NCI-H69 (cell line): Measurements from ENCODE around the gene CDCP2.
A peak's percentile ranks its signal among the peaks of the same experiment; 100 is the strongest.

Source experiments
- DNase-seq: peaks from one replicate; lab custom pipeline; 2025; lab: John Stamatoyannopoulos, UW

Gene CDCP2

GRCh38 chr1:54136963-54137533 lies 15.8 kb downstream of the CDCP2 start:
- no peak for DNase-seq

GRCh38 chr1:54136269-54136896 lies 16.4 kb downstream of the CDCP2 start:
- DNase-seq, result no peak

- DNase-seq, result no peak
Observed at GRCh38 chr1:54135436-54136120, 17.2 kb downstream of the CDCP2 start.

GRCh38 chr1:54134295-54134694 lies 18.5 kb downstream of the CDCP2 start:
- DNase-seq, result no peak

GRCh38 chr1:54132495-54132894 lies 20.3 kb downstream of the CDCP2 start:
- no peak for DNase-seq

- no peak for DNase-seq
Observed at GRCh38 chr1:54131419-54131818, 21.4 kb downstream of the CDCP2 start.

- DNase-seq, result no peak
Observed at GRCh38 chr1:54129858-54130257, 22.9 kb downstream of the CDCP2 start.

- no peak for DNase-seq
Observed at GRCh38 chr1:54127594-54128300, 25.1 kb downstream of the CDCP2 start.

- no peak for DNase-seq
Observed at GRCh38 chr1:54126271-54126815, 26.5 kb downstream of the CDCP2 start.

- DNase-seq, result peak; percentile 25
Observed at GRCh38 chr1:54125386-54126070, 27.3 kb downstream of the CDCP2 start.

- DNase-seq, result no peak
Observed at GRCh38 chr1:54124906-54125305, 27.9 kb downstream of the CDCP2 start.

GRCh38 chr1:54124472-54124871 lies 28.3 kb downstream of the CDCP2 start:
- DNase-seq, result peak; percentile 95

GRCh38 chr1:54122992-54123391 lies 29.8 kb downstream of the CDCP2 start:
- no peak for DNase-seq

GRCh38 chr1:54122135-54122751 lies 30.6 kb downstream of the CDCP2 start:
- peak; percentile 41 for DNase-seq

- DNase-seq, result peak; percentile 78
Observed at GRCh38 chr1:54121482-54122134, 31.2 kb downstream of the CDCP2 start.

- peak; percentile 8 for DNase-seq
Observed at GRCh38 chr1:54120698-54121481, 31.9 kb downstream of the CDCP2 start.

- no peak for DNase-seq
Observed at GRCh38 chr1:54120018-54120697, 32.6 kb downstream of the CDCP2 start.

GRCh38 chr1:54118704-54119103 lies 34.1 kb downstream of the CDCP2 start:
- no peak for DNase-seq

- DNase-seq, result no peak
Observed at GRCh38 chr1:54117815-54118563, 34.8 kb downstream of the CDCP2 start.
